Stimulated activated CD4-positive, alpha-beta T cell treated with anti-CD3 and anti-CD28 coated beads, Interleukin-4, amount 100 ng/mL, for 48 hours (primary cell): ENCODE data around the gene TRIM9.
"Not testable (repeated sequence)": the region's sequence is repeated elsewhere in the genome, so short reads cannot be mapped to it uniquely, and the experiment has no call there.

Experiments used
- DNase-seq, 2 donors: peaks; one replicate each; pipeline ENCODE4 v3.0.0-alpha.2; 2020; ENCODE audit warnings: low read depth in 2 of 2

TRIM9 gene

DNA sequence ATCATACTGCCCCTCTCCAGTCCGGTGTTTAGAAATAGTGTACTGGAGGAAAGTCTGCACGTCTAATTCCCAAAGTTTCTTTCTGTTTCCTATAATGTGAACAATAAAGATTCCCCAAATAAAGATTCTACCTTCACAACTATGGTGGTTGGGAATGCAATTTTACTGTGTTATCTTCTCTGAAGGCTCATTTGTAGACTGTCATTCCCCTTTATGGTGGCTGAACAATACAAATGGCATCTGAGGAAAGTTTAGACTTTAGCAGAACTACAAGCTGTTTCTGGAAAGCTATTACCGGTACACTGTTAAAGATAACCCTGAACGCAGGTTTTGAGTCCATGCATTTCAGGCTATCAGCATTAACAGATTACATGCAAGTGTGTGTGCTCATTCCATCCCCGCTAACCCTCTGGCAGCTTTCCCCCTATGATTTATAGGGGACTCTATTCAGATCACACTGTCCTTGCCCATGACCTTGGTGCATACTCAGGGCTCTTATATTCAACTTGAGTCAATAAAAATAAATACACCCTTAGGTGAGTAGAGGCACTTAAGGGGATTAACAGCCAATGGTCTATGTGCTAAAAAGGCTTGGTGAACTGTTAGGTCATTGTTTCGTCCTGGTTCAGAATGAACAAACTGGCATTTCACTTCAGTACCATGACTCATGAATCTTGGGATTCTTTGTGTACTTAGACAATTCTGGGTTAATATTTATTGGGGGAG is 89.9 kb downstream of the TRIM9 start:
- DNase-seq, result no peak

- DNase-seq, result no peak
Observed at GRCh38 chr14:51004352-51004800, 90.5 kb downstream of the TRIM9 start.

- DNase-seq, result no peak
Observed at GRCh38 chr14:51002406-51002999, 92.4 kb downstream of the TRIM9 start.

DNA sequence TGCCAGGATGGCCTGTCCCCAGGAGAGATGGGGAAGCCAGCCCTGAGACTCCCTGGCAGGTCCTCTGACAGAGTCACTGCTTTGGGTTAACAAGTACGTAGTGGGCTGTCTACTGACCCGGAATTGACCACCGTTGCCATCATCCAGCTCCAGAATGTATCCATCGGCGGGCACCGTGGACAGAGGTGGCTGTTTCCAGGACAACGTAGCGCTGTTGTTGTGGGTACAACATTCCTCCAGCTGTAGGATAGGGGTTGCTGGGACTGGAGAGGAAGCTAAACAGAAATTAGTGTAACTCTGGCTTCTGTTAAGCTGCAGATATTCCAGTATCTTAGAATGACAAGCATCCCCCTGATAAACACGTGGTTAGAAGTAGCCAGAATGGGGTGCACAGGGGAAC is 94.3 kb downstream of the TRIM9 start:
- no peak for DNase-seq

- DNase-seq, result no peak
Observed at GRCh38 chr14:50999726-51000125, 95.2 kb downstream of the TRIM9 start.

DNA sequence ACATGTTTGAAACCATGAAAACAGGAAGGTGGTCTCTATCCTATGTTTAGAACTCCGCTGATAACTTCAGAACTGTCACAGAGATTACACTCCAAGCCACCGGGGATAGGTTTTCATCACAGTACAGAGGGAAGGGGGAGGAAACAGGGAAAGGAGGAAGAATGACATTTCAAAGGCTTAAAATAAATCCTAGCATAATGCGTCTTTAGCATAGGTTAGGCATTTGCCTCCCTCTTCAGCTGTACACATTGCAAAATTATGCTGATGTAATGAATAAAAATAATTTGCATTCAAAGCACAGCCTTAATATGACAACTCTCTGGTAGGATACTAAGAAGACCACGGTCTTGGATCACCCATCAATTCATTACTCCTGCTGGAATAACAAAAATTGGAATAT is 96.3 kb downstream of the TRIM9 start:
- DNase-seq, result no peak

DNA sequence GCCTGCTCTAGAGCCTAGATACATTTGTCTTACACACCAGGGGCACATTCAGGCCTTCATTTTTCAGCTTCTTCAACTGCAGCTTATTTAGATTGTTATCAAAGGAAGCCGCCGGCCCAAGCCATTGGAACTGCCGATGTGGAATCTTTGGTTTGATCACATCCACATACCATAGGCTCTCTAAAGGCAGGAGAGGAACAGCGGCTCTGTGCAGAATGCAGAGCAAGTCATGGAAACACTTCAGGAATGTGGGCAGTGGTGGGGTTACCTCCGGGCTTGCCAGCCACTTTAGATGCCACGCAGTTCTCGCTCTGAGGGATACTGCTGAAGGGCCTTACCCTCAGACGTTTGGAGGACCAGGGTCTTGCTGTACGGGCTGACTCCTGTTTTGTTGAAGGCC is 97.2 kb downstream of the TRIM9 start:
- no peak for DNase-seq

- not testable (repeated sequence) for DNase-seq
Observed at GRCh38 chr14:50994158-50994557, 100.7 kb downstream of the TRIM9 start.

GRCh38 chr14:50985859-50986331 is 109.0 kb downstream of the TRIM9 start:
- DNase-seq, result no peak

GRCh38 chr14:50985124-50985858 is 109.6 kb downstream of the TRIM9 start:
- DNase-seq, result no peak

GRCh38 chr14:50984036-50984710 is 110.7 kb downstream of the TRIM9 start:
- DNase-seq, result no peak

- DNase-seq, result no peak
Observed at GRCh38 chr14:50979941-50980850, 114.7 kb downstream of the TRIM9 start.

GRCh38 chr14:50978888-50979287 is 116.0 kb downstream of the TRIM9 start:
- DNase-seq, result no peak

- no peak for DNase-seq
Observed at GRCh38 chr14:50978529-50978871, 116.4 kb downstream of the TRIM9 start.

DNA sequence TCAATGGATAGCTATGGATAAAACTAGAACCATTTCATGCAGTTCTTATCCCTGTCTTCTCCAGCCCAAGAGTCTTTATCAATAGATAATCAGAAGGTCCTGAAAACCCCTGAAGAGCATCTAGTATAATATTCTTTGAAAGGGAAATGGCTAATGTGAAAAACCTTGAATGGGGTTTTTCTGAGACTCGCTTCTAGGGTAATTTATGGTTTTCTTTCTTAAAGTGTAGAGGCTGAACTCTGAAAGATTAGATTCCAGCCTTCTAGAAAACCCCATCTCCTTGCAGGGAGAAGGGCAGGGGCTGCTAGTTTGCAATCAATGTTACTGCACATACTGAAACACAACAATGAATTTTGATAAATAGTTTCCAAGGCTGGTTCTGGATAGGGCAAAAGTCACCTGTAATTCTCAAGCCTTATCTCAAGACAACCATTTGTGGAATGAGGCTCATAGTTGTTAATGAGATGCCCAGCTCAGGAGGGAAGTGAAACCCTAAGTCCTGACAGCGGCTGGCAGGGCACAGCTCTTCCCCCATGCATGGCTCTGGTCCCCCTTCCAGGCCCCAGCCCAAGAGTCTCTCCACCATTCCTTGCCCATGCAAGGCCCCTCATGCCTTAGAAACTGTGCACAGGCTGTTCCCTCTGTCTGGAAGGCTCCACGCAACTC is 116.9 kb downstream of the TRIM9 start:
- no peak for DNase-seq

GRCh38 chr14:50974118-50974517 is 120.8 kb downstream of the TRIM9 start:
- no peak for DNase-seq

DNA sequence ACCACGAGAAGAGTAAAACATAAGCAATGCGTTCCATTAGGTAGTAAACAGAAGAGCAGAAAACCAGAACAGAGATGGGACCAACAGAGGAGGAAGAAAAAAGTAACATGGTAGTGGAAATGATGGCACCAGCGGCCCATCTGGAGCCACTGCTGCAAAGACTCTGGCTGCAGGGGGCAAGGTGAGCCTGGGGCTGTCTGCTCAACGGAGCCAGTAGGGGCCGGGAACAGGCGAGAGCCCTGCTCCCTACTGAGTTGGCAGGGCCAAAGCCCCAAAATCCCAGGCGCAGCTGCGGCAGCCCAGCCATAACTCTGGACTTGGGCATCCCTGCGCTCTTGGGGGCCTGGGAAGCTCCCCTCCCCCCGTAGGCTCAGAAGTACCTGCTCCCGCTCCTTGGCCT is 122.2 kb downstream of the TRIM9 start:
- no peak for DNase-seq

- DNase-seq, result no peak
Observed at GRCh38 chr14:50970886-50971781, 123.8 kb downstream of the TRIM9 start.

- no peak for DNase-seq
Observed at GRCh38 chr14:50967790-50968189, 127.1 kb downstream of the TRIM9 start.

DNA sequence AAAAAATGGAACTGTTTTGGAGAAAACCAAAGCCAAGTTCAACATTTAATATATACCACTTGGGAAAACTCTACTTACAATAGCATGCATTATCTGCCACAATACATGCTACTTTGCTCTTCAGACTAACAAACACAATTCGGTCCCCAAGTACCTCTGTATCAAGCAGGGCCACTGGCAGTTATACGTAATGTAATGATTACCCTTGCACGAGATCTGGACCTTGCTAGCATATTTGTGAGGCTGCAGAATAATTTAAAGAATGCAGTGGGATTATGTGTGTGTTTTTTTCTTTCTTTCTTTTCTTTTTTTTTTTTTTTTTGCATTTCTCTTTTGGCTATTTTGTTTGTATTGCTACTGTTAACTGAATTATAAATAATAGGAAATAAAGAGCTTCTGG is 127.8 kb downstream of the TRIM9 start:
- DNase-seq, result no peak
